ENCODE data around the gene TMEM256.

The TMEM256 gene

DNA sequence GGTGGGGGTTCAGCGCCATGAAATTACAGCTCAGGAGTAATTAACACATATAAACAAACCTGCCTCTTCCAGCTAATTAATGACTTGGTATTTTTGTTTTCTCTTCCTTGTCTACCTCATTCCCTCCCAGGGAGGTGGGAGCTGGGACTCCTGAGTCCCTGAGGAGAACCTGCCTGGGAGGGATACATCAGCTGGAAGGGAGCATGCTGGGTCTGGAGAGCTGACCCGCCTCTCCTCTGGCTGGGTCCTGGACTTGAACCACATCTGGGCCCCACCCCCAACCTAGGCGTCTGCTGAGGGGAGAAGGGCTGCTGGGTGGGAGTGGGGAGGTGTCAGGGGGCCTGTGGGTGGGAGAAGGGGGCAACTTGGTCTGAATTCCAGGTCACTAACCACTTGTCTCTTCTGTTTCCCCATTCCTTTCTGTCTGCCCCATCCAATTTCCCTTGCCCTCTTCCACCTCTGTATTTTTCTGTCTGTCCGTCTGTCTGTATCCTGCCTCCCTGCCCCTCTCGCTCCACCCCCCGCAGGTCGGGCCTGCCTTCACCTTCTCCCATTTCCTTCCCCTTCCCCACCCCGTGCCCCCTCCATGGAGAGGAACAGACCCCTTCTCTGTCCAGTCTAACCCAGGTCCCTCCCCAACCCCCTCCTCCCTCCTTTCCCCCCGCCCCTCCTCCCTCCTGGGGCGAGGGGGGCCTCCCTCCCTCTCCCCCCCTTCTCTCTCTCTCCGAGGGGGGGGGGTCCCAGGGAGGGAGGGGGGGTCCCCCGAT is 3.8 kb upstream of the TMEM256 start, which contains the start of gene NLGN2:
Gene NLGN2, plus strand, starts transcription at position 361 of the 767 bp plus-strand sequence. CDS start 411 bp downstream, outside the sequence.
- DNase-seq, result no peak

DNA sequence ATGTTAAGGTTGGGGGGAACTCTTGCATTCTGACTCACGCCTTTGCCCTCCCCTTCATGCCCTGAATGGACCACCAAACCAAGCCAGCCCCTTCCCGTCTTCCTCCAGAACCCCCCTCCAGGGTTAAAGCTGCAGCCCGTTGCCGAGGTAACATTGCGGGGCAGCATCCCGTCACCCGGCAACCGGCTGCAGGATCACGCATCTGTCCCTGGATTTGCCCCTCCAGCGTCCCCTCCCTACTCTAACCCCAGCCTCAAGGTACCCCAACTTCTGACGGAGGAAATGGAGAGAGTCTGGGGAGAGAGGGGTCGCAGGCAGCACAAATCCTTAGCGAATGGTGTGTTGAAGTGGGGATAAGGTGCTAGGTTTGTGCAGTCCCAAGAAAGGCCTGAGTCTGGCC is 3.2 kb upstream of the TMEM256 start:
- DNase-seq, result no peak

DNA sequence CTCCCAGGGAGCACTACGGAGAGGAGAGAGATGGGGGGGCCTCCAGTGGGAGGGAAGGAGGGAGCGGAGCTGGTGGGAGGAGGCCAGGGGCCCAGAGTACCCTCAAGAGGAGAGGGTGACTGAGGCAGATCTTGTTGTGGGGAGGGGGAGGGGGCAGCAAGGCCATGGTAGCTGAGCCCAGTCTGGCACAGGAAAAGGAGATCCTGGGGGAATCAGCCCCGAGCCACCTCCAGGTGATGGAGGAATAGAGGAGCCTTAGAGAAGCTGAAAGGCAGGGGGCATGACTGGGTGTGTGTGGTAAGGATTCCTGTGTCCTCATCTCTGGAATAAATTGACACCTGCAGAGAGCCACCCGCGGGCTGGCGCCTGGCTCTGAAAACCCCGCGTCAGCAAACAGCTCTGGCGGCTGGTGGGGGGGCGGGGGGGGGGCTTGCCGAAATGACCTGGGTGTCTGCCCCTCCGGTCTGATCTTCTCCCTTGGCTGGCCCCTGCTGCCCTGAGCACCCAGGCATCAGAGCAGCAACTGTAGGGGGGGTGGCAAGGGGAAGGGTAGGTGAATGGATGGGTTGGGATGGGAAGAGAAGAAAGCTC is 2.4 kb upstream of the TMEM256 start:
- DNase-seq, result no peak

DNA sequence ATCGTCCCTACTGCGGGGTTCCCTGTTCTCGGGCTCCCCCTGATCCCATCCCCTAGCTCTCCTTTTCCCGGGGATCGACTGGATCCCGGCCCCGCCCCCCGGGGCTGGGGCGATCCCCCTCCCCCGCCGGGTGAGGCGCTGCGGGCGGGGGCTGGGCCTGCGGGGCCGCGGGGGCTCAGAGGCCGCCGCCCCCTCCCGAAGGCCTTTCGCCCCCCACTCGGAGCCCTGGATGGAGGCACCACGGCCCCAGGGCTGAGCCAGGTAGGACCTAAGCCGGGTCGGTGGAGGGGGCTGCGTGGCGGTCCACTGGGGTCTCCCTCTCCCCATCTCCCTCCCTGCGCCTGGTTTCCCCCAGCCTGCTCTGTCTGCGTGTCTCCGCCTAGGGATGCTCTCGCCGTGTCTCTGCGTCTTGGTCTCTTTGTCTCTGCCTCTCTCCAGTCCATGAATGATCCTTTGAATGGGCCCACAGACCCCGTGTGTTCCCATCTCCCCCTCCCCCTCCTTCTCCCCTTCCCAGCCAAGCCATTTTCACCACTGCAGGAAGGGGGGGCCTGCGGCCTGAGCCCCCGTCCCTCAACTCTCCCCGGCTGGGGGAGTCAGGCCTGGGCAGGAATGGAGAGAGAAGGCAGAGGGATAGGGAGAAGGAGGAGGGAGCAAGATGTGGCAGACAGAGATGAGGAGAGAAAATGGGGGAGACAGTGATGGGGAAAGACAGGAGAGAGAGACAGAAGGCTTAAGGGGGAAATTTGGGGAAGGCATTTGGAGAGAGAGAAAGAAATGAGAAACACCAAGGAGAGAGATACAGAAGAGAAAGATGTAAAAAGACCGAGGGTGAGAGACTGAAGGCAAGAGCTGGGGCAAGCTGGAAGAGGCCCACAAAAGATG is 1.7 kb upstream of the TMEM256 start:
- DNase-seq, result no peak

DNA sequence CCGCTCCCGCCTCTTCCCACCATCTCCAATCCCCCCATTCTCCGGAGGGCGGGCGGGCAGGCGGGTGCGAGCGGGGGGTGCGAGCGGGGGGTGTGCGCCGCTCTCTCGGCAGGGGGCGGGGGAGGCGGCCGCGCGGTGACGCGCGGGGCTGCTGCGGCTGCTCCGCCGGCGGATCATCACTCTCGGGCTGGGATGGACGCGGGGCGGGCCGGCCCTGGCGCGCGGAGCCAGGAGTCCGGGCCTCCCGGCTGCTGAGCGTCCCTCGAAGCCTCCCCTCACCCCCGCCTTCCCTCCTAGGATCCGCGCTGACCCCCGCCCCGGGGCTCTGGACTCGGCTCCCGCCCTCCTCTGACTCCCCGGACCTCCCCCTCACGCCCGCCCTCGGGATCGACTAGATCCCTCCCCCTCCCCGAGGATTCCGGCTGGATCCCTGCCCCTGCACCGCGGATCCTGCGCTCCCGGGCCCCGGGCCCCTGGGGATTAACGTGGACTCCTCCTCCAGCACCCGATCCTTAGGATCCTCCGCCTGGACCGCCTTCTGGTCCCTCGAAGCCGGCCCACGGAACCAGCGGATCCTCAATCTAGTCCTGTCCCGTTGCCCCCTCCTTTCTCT is 946 bp upstream of the TMEM256 start:
- DNase-seq, result no peak

DNA sequence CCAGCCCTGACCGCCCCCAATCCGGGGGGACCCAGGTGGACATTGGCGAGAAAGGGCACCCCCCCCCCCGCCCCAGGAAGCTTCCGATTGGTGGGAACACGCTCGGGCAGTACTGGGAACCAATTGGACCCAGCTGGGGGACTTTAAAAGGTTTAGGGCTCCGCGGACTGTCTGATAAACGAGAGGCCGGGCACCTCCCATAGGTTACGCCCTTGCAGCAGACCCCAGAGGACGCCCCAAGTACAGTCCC is 245 bp downstream of the TMEM256 start:
- DNase-seq, result peak; percentile 81 to 91

DNA sequence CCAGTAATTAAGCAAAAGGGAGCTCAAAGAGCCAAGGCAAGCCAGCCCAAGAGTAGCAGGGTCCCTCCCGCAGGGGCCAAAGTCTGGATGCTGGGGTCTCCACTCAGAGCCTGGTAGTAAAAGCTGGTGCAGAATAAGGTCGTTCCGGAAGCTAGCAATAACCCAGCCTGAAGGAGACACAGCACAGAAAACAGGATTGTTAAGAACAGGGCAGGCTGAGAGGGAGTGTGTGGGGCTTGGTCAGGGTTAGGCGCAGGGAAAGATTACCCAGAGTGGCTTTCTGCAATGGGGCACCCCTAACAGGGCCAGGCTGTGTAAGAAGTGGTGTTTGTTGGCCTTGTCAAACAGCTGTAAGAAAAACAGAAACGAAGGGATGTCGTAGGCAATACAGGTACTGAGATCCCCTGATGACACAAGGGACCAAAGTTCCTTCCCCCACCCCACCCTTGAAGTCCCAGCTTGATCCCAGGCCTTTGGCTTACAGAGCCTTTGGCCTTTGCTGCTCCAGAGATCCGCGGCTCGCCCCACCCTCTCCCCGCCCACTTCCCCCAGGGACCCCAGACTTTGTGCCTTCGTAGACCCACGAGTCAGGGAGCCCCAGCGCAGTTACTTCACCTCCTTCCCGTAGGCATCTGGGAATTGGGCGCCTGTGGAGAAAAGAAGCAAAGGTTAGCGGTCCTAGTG is 712 bp downstream of the TMEM256 start:
- no peak for DNase-seq

DNA sequence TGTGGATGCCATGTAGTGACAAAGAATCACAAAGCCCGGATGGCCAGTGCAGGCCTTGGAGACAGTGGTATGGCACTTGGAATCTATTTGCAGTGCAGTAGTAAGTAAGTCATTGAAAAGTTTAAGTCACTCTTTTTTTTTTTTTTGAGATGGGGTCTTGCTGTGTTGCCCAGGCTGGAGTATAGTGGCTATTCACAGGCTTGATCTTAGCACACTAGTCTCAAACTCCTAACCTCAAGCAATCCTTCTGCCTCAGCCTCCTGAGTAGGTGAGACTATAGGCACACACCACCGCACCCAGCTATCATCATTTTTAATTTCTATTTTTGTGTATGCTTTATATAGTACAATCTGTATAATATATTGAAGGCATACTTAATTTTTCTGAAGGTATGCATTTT is 5.3 kb downstream of the TMEM256 start:
- DNase-seq, result no peak

DNA sequence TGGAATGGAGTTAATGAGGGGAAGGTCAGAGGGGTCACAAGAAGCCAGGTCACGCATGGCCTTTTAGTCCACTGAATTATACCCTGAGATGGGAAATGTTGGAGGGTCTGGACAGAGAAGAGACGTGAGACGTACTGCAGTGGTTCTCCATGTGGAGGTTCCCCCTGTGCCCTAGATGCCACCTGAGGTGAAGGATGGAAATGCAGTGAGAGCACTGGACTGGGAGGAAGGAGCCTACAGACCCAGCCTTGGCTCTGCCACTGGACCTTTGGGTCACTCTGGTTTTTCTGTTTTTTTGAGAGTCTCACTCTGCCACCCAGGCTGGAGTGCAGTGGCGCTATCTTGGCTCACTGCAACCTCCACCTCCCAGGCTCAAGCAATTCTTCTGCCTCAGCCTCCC is 7.8 kb downstream of the TMEM256 start:
- no peak for DNase-seq

DNA sequence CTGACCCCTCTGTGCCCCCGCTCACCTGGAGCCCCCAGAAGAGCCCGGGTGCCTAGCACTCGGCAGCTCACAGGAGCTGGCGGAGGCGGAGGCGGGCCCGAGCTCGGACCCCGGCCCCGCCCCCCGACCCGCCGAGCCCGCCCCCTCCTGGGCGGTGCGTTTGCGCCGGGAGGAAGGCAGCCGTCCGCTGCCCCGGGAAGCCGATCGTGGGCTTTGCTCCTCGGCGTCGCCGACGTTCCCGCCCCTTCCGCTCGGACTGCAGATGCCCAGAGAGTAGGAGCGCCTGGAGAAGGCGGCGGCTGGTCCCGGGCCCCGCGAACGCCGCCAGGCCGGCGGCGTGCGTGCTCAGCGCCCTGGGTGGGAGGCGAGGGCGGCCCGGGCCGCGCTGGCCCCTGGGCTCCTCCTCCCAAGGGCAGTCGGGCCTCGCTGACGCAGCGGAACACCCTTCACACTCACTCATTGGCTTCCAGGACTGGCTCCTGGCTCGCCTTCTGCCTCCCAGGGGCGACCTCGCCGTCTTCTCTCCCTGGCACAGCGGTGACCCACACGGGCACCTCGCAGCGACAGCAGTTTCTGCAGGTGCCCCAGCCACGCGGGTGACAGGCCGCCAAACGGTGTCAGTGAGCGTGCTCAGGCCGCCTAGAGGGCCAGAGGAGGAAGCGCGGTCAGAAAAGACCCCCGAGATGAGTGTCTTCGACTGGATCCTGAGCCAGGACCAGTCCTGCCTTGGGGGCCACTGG is 9.3 kb downstream of the TMEM256 start, which contains the start of gene PLSCR3:
Gene PLSCR3, minus strand, starts transcription at position 74 of the 740 bp plus-strand sequence. CDS start 415 bp downstream, outside the sequence.
- peak; percentile 87 to 93 for DNase-seq

DNA sequence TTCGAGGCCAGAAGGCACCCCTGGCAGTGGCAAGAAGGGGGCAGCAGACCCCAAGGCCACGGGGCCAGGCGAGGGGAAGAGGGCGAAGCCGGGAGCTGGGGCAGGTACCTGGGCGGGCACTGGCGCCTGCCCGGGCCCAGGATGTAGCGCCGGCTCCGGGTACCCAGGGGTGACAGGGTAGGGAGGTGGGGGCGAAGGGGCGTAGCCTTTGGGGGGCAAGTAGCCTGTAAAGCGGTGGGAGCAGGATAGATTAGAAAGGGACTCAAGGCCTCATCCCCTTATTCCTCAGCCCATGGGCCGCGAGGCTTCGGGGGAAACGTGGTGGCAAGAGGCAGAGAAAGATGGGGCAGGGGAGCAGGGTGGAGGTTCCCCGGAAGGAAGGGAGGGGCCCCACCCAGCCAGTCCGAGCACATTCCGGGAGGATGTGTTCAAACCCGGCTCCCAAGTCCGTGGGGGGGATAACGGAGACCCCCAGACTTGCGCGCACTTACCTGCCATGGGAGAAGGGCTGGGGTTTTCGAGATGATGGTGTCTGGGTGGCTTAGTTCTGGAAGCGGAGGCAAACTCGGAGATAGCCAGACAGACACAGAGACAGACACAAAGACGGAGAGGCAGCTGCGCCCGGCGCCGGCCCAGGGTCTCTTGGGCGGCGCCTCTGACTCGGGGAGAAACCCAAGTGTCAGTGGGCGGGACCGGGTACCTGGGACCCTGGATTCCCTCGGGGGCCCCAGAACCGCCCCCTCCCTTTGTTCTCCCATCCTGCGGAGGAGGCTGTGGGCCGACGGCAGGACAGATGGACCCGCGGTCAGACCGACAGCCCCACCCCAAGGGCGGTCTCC is 10.1 kb downstream of the TMEM256 start:
- peak; percentile 30 to 53 for DNase-seq

DNA sequence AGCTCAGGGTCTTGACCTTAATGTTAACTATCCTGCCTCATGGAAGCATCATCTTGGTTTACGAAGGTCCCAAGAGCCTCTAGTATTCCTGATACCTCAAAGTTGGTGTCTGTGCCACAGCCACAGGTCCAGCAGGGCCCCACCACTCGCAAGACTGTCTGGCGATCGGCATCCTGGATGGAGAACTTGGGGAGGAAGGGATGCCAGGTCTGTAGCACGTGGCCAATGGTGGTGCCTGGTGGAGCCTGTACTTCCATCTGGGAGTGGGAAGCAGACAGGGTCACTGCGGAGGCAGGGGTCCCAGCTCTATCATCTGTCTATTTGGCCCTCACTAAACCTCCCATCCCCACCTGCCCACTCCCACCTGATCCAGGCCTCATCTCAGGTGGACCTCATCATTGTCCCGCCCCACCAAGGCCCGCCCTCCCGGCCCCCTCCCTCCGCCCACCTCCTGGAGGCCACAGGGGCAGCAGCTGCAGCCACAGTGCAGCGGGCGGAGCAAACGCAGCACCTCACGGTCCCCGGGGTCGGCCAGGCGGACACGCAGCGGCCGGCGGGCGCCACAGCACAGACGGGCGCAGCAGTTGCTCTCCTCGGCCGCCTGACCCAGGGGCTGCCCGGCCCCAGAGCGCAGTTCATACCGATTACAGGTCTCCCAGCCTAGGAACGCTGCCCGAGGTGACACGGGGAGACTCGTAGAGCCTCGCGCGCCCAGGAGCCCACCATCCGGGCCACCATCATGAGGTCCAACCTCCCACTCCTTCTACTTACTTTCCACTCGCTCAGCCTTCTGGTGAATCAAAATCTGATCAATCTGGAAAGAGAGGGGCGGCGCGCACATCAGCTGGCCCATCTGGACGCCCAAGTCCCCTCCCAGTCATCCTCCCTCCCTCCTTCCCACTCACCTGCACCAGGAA is 10.9 kb downstream of the TMEM256 start:
- DNase-seq, result no peak

DNA sequence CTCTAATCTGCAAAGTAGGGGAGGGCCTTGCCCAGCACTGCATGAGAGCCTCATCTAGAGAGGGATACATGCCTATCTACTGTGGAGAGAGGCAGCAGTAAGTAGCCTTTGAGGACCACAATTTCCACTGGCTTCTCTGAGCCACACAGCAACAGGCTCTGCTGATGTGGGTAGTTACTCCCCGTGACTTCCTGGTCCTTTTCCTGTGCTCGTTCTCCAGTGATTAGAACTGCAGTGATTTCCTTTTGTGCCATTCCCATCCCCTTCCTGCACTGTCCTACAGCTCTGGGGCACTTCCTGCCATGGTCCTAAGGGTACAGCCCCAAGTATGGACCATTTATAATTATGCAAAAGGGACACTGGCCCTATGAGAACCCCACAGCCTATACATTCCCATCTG is 12.6 kb downstream of the TMEM256 start:
- no peak for DNase-seq

DNA sequence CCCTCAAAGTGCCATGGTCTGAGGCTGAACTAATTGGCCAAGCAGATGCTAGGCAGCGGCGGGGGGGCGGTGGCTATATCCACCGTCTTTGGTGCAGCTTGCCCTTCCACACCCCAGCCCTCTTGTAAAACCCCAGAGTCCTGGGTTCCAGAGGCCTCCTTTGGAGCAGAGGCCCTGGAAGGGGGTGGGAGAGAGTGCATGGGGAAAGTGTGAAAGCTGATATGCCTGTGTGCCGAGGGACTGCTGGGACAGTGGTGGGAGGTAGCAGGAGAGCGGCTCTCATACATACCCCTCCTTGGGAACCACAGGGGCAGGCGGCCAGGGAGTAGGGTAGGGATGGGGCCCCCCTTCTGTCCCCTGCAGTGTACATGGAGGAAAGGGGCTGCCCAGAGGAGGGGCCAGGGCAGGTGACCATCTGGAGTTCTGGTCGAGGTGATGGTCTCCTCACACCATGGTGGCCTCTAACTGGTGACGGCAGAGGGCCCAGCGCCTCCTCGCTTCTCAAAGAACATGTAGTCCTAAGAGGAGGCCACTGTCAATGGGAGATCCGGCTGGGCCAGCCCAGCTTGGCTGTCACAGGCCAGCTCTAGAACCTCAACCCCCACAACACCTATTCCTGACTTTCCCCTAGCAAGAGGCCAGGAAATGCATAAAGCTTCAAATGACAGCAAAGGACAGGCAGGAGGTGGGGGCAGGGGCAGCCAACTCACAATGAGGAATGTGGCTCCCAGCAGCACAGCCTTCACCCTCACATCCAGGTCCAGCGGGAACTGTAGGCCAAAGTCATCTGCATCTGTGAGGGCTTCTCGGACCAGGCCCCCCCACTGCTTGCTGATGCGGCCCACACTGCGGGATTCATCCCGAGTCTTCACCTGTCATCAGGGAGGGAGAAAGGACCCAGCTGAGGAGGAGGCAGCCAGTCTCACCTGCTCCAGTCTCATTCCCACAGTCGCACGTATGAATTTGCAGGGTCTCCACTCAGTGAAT is 13.7 kb downstream of the TMEM256 start:
- no peak for DNase-seq

DNA sequence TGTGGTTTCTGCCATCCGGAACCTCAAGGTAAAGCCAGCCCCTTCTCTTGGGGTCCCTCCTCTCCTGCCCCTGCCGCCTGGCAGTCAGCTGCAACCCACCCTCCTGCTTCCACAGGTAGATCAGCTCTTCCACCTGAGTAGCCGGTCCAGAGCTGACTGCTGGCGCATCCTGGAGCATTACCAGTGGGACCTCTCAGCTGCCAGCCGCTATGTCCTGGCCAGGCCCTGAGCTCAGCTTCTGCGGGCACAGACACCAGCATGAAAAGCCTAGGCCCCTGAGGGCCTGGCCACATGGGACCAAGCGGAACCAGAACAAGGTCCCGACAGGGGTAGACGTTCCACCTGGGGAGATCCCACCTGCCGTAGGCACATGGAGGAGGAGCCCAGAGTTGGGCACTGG is 15.0 kb downstream of the TMEM256 start:
- DNase-seq, result no peak

DNA sequence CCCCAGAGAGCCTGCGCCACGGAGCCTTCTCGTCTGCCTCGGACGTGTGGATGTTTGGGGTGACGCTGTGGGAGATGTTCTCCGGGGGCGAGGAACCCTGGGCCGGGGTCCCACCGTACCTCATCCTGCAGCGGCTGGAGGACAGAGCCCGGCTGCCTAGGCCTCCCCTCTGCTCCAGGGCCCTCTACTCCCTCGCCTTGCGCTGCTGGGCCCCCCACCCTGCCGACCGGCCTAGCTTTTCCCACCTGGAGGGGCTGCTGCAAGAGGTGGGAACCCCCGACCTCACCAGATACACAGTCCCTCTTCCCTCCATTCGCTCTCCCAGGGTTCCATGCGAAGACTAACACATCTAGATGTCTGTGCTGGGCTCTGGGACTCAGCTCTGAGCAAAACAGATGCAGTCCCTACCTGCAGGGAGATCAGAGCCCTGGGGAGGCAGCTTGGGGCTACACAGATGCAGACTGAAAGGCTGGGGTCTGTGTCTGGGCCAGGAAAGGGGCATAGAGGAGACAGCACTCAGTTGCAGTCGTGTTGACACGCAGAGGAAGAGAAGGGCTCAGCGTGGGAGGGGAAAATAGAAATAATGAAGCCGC is 19.3 kb downstream of the TMEM256 start:
- DNase-seq, result no peak

DNA sequence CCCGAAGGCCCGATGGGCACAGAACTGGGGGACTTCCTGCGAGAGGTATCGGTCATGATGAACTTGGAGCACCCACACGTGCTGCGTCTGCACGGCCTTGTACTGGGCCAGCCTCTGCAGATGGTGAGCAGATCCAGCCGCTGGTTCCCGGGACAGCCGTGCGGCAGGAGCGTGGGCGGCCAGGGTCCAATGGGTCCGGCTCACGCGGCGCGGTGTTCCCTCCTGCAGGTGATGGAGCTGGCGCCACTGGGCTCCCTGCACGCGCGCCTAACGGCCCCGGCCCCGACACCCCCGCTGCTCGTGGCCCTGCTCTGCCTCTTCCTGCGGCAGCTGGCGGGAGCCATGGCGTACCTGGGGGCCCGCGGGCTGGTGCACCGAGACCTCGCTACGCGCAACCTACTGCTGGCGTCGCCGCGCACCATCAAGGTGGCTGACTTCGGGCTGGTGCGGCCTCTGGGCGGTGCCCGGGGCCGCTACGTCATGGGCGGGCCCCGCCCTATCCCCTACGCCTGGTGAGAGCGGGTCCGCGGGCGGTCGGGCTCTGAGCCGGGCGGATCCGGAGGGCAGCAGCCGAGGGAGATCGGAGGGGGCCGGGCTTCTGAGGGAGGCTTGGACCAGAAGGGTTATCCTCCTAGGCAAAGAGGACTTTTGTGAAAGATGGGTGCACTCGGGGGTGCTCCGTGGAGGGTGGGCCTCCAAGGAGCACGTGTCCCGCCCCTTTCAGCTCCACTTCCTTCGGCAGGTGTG is 20.0 kb downstream of the TMEM256 start:
- DNase-seq, result no peak

DNA sequence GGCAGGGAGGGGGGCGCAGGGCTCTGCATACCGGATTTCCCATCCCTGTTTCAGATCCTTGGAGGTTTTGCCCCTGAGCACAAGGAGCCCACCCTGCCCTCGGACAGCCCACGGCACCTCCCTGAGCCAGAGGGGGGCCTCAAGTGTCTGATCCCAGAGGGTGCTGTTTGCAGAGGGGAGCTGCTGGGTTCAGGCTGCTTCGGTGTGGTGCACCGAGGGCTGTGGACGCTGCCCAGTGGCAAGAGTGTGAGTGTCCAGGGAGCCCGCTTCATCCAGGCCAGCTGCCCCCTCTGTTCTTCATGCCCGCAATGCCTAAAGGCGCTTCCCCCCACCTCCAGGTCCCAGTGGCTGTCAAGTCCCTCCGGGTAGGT is 20.5 kb downstream of the TMEM256 start:
- DNase-seq, result no peak
